Neural progenitor cell (in vitro differentiated cells): ENCODE results near the gene FAT1. TPM values are rescaled to one million over a fixed set of nuclear protein-coding genes. Genes with fewer than 3 reads are reported as not detected.

Experiments used
- DNase-seq: peaks from one replicate; pipeline ENCODE4 v3.0.0-alpha.2; 2016; ENCODE audit warnings: low spot score
- H2AFZ ChIP-seq: fragments of 200-600 bp; sonication (generic); replicated peaks from 2 replicates; pipeline ENCODE4 v1.6.1; 2016; ENCODE audit warnings: antibody characterized with exemption
- H3F3A ChIP-seq: fragments of 200-600 bp; sonication (generic); 2 replicates; pipeline ENCODE4 v1.6.1; 2016; ENCODE audit warnings: antibody characterized with exemption, low read depth
- H3K27ac ChIP-seq: fragments of 200-600 bp; sonication (generic); 2 replicates; pipeline ENCODE4 v1.5.1; 2016; ENCODE audit warnings: mild to moderate bottlenecking
- H3K27me3 ChIP-seq: fragments of 200-600 bp; sonication (generic); 2 replicates; pipeline ENCODE4 v1.6.1; 2016; ENCODE audit warnings: mild to moderate bottlenecking, moderate library complexity
- H3K36me3 ChIP-seq: fragments of 200-600 bp; sonication (generic); 2 replicates; pipeline ENCODE4 v1.5.1; 2016
- H3K4me1 ChIP-seq: fragments of 200-600 bp; sonication (generic); 2 replicates; pipeline ENCODE4 v1.6.1; 2016; ENCODE audit warnings: mixed run types
- H3K4me2 ChIP-seq: fragments of 200-600 bp; sonication (generic); 2 replicates; pipeline ENCODE4 v1.6.1; 2016
- H3K4me3 ChIP-seq: fragments of 200-600 bp; sonication (generic); 2 replicates; pipeline ENCODE4 v1.5.1; 2016
- H3K79me2 ChIP-seq: fragments of 200-600 bp; sonication (generic); 2 replicates; pipeline ENCODE4 v1.6.1; 2016; ENCODE audit warnings: low read depth
- H3K9ac ChIP-seq: fragments of 200-600 bp; sonication (generic); 2 replicates; pipeline ENCODE4 v1.6.1; 2016
- H3K9me3 ChIP-seq: fragments of 200-600 bp; sonication (generic); 2 replicates; pipeline ENCODE4 v1.5.1; 2016; ENCODE audit warnings: low read depth
- H4K20me1 ChIP-seq: fragments of 200-600 bp; sonication (generic); 2 replicates; pipeline ENCODE4 v1.6.1; 2016; ENCODE audit warnings: low read depth
- H3K27ac Mint-ChIP-seq: 3 replicates; pipeline ENCODE4 v1.8.0; 2021; ENCODE audit warnings: mixed read lengths
- H3K27me3 Mint-ChIP-seq: 2 replicates; pipeline ENCODE4 v1.8.0; 2022; ENCODE audit warnings: low read depth, mild to moderate bottlenecking, inconsistent platforms, moderate library complexity, mixed read lengths; ENCODE audit not compliant: insufficient read depth
- H3K36me3 Mint-ChIP-seq: 3 replicates; pipeline ENCODE4 v1.8.0; 2021; ENCODE audit warnings: mixed read lengths
- H3K4me1 Mint-ChIP-seq: 3 replicates; pipeline ENCODE4 v1.8.0; 2021; ENCODE audit warnings: mixed read lengths
- H3K4me3 Mint-ChIP-seq: 3 replicates; pipeline ENCODE4 v1.8.0; 2021; ENCODE audit warnings: mild to moderate bottlenecking, moderate library complexity, mixed read lengths
- H3K9me3 Mint-ChIP-seq: 3 replicates; pipeline ENCODE4 v1.8.0; 2020; ENCODE audit warnings: mixed read lengths
- CTCF ChIP-seq: fragments of 200-600 bp; sonication (generic); IDR thresholded peaks from 2 replicates; pipeline ENCODE4 v1.5.1; 2017; ENCODE audit warnings: antibody characterized with exemption, mild to moderate bottlenecking
- EZH2 ChIP-seq: fragments of 200-600 bp; sonication (generic); IDR thresholded peaks from 2 replicates; pipeline ENCODE4 v1.6.1; 2017; ENCODE audit warnings: antibody characterized with exemption, mild to moderate bottlenecking, moderate library complexity
- EZH2phosphoT487 ChIP-seq: fragments of 200-600 bp; sonication (generic); IDR thresholded peaks from 2 replicates; pipeline ENCODE4 v1.6.1; 2017; ENCODE audit warnings: antibody characterized with exemption
- total RNA-seq: library from RNA; depleted of rRNA; stranded (reverse); fragments of >200 nt; gene quantifications from 2 replicates; pipeline ENCODE4 v1.2.3, GENCODE V29; 2015; ENCODE audit warnings: low replicate concordance

FAT1 gene
- total RNA-seq, 1 donor from 2014 or later: 517 TPM

GRCh38 chr4:186770481-186771175 is 47.0 kb upstream of the FAT1 start:
- peaks cover 5% of the 10 kb centered on the region for H3K4me1 ChIP-seq
- H3K4me3 ChIP-seq: no peak overlapping the region
- H3K27ac ChIP-seq: no peak overlapping the region
- H3K9ac ChIP-seq: no peak overlapping the region
- H2AFZ ChIP-seq: no peak overlapping the region
- no peaks in the 10 kb centered on the region for H3F3A ChIP-seq
- H3K9me3 Mint-ChIP-seq: peaks cover 3% of the 10 kb centered on the region
- no peak overlapping the region for H3K27ac Mint-ChIP-seq
- no peaks in the 10 kb centered on the region for H3K36me3 ChIP-seq
- no peaks in the 10 kb centered on the region for H3K36me3 Mint-ChIP-seq
- no peaks in the 10 kb centered on the region for H3K79me2 ChIP-seq
- DNase-seq: no peak
- peaks cover 13% of the 10 kb centered on the region for H3K4me1 Mint-ChIP-seq
- no peaks in the 10 kb centered on the region for H3K9me3 ChIP-seq
- no peak overlapping the region for H3K4me3 Mint-ChIP-seq
- H3K27me3 ChIP-seq: no peaks in the 10 kb centered on the region
- H3K27me3 Mint-ChIP-seq: no peaks in the 10 kb centered on the region
- no peak overlapping the region for H3K4me2 ChIP-seq
- H4K20me1 ChIP-seq: no peaks in the 10 kb centered on the region
- TF ChIP-seq EZH2phosphoT487 (no peak), CTCF (no peak), EZH2 (no peak)

GRCh38 chr4:186767794-186768193 is 44.1 kb upstream of the FAT1 start:
- H3K4me1 Mint-ChIP-seq: peaks cover 23% of the 10 kb centered on the region
- no peaks in the 10 kb centered on the region for H3K36me3 Mint-ChIP-seq

GRCh38 chr4:186765673-186766546 is 42.3 kb upstream of the FAT1 start:
- Histone ChIP-seq H3K36me3 (no peaks in the 10 kb centered on the region), H3F3A (no peaks in the 10 kb centered on the region), H4K20me1 (no peaks in the 10 kb centered on the region), H3K9me3 (no peaks in the 10 kb centered on the region), H3K4me3 (no peak overlapping the region), H3K4me1 (peaks cover 14% of the 10 kb centered on the region), H3K9ac (no peak overlapping the region), H3K27me3 (no peaks in the 10 kb centered on the region), H2AFZ (peak overlapping the region; percentile 64), H3K4me2 (no peak overlapping the region), H3K79me2 (no peaks in the 10 kb centered on the region), H3K27ac (no peak overlapping the region)
- Mint-ChIP-seq H3K36me3 (no peaks in the 10 kb centered on the region), H3K27ac (peak overlapping the region; percentile 58), H3K9me3 (peaks cover 3% of the 10 kb centered on the region), H3K4me3 (no peak overlapping the region), H3K27me3 (peaks cover 2% of the 10 kb centered on the region), H3K4me1 (peaks cover 33% of the 10 kb centered on the region)
- no peak for TF ChIP-seq CTCF
- TF ChIP-seq EZH2: no peak
- no peak for TF ChIP-seq EZH2phosphoT487
- peak; percentile 16 for DNase-seq

More at GRCh38 chr4:186767794-186768193, 44.1 kb upstream of the FAT1 start:
- Histone ChIP-seq H3F3A (no peaks in the 10 kb centered on the region), H3K27me3 (no peaks in the 10 kb centered on the region), H3K27ac (no peak overlapping the region), H3K4me2 (no peak overlapping the region), H3K4me3 (no peak overlapping the region), H3K79me2 (no peaks in the 10 kb centered on the region), H3K4me1 (peaks cover 11% of the 10 kb centered on the region), H3K9ac (no peak overlapping the region), H2AFZ (no peak overlapping the region), H3K36me3 (no peaks in the 10 kb centered on the region), H3K9me3 (no peaks in the 10 kb centered on the region), H4K20me1 (no peaks in the 10 kb centered on the region)
- Mint-ChIP-seq H3K4me3 (no peak overlapping the region), H3K9me3 (peaks cover 3% of the 10 kb centered on the region), H3K27ac (no peak overlapping the region), H3K27me3 (peaks cover 2% of the 10 kb centered on the region)
- DNase-seq: no peak
- no peak for TF ChIP-seq EZH2phosphoT487
- TF ChIP-seq EZH2: no peak
- TF ChIP-seq CTCF: no peak
